SK-N-SH treated with all-trans-retinoic acid at 6 μM for 48 hours (cell line): ENCODE data around the gene ZNF653.

Experiments
- ARNTL ChIP-seq: fragments of 450-650 bp; formaldehyde crosslinking; IDR thresholded peaks from 2 replicates; pipeline ENCODE4 v1.5.0; 2020; ENCODE audit warnings: low read depth, mild to moderate bottlenecking, moderate library complexity, borderline replicate concordance
- CREB5 ChIP-seq: fragments of 250-450 bp; sonication (Bioruptor Pico); IDR thresholded peaks from 2 replicates; pipeline ENCODE4 v1.5.1; 2020; ENCODE audit warnings: low read depth, mild to moderate bottlenecking, moderate library complexity
- GLIS3 ChIP-seq: fragments of 250-450 bp; sonication (Bioruptor Pico); IDR thresholded peaks from 2 replicates; pipeline ENCODE4 v1.5.0; 2020; ENCODE audit warnings: mild to moderate bottlenecking, moderate library complexity
- OSR1 ChIP-seq: fragments of 250-450 bp; sonication (Bioruptor Pico); IDR thresholded peaks from 2 replicates; pipeline ENCODE4 v1.8.0; 2022; ENCODE audit warnings: moderate library complexity, mild to moderate bottlenecking, inconsistent platforms
- PATZ1 ChIP-seq: fragments of 250-450 bp; sonication (Bioruptor Pico); IDR thresholded peaks from 2 replicates; pipeline ENCODE4 v1.8.0; 2020; ENCODE audit warnings: mild to moderate bottlenecking, moderate library complexity, borderline replicate concordance
- POU6F1 ChIP-seq: fragments of 250-450 bp; sonication (Bioruptor Pico); IDR thresholded peaks from 2 replicates; pipeline ENCODE4 v1.8.0; 2021; ENCODE audit warnings: low read depth, mild to moderate bottlenecking, moderate library complexity, borderline replicate concordance
- PPARA ChIP-seq: fragments of 250-450 bp; sonication (Bioruptor Pico); IDR thresholded peaks from 2 replicates; pipeline ENCODE4 v1.5.0; 2020; ENCODE audit warnings: mild to moderate bottlenecking, borderline replicate concordance
- SNAI2 ChIP-seq: fragments of 250-450 bp; sonication (Bioruptor Pico); IDR thresholded peaks from 2 replicates; pipeline ENCODE4 v1.5.0; 2020; ENCODE audit warnings: mild to moderate bottlenecking, moderate library complexity
- TOX ChIP-seq: fragments of 250-450 bp; sonication (Bioruptor Pico); IDR thresholded peaks from 2 replicates; pipeline ENCODE4 v1.8.0; 2021; ENCODE audit warnings: mild to moderate bottlenecking, moderate library complexity, borderline replicate concordance
- ZC3H10 ChIP-seq: fragments of 250-450 bp; sonication (Bioruptor Pico); IDR thresholded peaks from 2 replicates; pipeline ENCODE4 v1.5.1; 2021; ENCODE audit warnings: mild to moderate bottlenecking, moderate library complexity
- ZFP3 ChIP-seq: fragments of 250-450 bp; sonication (Bioruptor Pico); IDR thresholded peaks from 2 replicates; pipeline ENCODE4 v1.5.0; 2020; ENCODE audit warnings: mild to moderate bottlenecking, moderate library complexity
- ZFP30 ChIP-seq: fragments of 450-650 bp; formaldehyde crosslinking; IDR thresholded peaks from 2 replicates; pipeline ENCODE4 v1.5.0; 2022; ENCODE audit warnings: mild to moderate bottlenecking, moderate library complexity
- ZNF565 ChIP-seq: fragments of 450-650 bp; formaldehyde crosslinking; conservative IDR thresholded peaks from 2 replicates; pipeline ENCODE4 v1.5.0; 2020; ENCODE audit warnings: low read depth, mild to moderate bottlenecking, moderate library complexity
- ZNF70 ChIP-seq: fragments of 450-650 bp; formaldehyde crosslinking; IDR thresholded peaks from 2 replicates; pipeline ENCODE4 v1.5.0; 2020; ENCODE audit warnings: mild to moderate bottlenecking, moderate library complexity

GRCh38 chr19:11528551-11529341 lies 23.1 kb upstream of the ZNF653 start, which contains the start of gene ECSIT:
- TF ChIP-seq PATZ1 (CRISPR knock-in tag) = no peak
- no peak for TF ChIP-seq POU6F1 (CRISPR knock-in tag)
- TF ChIP-seq SNAI2 (CRISPR knock-in tag) = no peak
- no peak for TF ChIP-seq PPARA (CRISPR knock-in tag)
- no peak for TF ChIP-seq ARNTL (CRISPR knock-in tag)
- peak; percentile 22; the same call in 1 of the 2 replicates for TF ChIP-seq ZFP3 (CRISPR knock-in tag)
- no peak for TF ChIP-seq ZNF70 (CRISPR knock-in tag)
- no peak for TF ChIP-seq ZFP30 (CRISPR knock-in tag)
- no peak for TF ChIP-seq TOX
- TF ChIP-seq GLIS3 (CRISPR knock-in tag) = 0 out of 2 replicates have a peak, but pooled peaks have one; percentile 45
- no peak for TF ChIP-seq OSR1
- no peak for TF ChIP-seq ZNF565 (CRISPR knock-in tag)
- no peak for TF ChIP-seq ZC3H10 (CRISPR knock-in tag)
- no peak for TF ChIP-seq CREB5
